HUDEP-2 (cell line): ENCODE data around the gene PPP1R12B.
"Not testable (repeated sequence)": the region's sequence is repeated elsewhere in the genome, so short reads cannot be mapped to it uniquely, and the experiment has no call there.

ENCODE experiments used
- DNase-seq, 76 experiments: peaks; one replicate each; lab custom pipeline; 2025; ENCODE audit not compliant: unreplicated experiment in 76 of 76; lab: John Stamatoyannopoulos, UW

Gene PPP1R12B

DNA sequence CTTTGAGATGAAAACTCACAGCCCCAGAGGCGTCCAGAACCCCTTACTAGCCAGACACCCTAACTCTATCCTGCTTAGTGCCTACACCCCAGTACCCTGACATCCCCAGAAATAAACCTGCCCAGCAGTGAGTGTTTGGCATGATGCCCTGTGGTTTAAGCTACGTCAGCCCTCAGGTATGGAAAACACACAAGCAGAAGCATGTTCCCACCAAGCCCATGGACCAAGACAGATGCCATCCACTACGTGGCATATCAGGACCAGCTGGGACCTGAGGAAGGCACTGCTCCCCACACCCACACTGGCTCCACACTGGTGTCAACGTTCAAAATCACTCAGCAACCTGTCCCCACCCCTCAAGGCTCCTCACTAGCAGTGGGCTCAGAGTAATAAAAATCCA lies 245.3 kb downstream of the PPP1R12B start:
- no peak for DNase-seq

DNA sequence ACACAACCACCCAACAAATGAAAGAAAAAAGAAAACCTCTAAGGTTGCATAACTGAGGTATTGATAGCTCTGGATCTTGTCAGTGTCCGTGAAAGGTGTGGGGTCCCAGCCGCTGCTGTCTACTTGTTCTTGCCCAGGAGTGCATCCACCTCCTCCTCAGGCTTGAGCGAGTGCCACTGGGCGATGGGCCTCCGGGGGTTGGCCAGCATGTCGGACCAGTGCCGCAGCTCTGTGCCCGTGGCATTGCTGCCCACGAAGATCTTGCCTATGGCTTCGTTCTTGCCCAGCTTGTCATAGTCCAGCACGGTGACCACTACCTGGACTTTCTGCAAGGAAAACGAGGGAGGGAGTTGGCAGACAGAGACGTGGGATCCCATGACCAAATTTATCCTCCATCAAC lies 248.1 kb downstream of the PPP1R12B start:
- DNase-seq = no peak

DNA sequence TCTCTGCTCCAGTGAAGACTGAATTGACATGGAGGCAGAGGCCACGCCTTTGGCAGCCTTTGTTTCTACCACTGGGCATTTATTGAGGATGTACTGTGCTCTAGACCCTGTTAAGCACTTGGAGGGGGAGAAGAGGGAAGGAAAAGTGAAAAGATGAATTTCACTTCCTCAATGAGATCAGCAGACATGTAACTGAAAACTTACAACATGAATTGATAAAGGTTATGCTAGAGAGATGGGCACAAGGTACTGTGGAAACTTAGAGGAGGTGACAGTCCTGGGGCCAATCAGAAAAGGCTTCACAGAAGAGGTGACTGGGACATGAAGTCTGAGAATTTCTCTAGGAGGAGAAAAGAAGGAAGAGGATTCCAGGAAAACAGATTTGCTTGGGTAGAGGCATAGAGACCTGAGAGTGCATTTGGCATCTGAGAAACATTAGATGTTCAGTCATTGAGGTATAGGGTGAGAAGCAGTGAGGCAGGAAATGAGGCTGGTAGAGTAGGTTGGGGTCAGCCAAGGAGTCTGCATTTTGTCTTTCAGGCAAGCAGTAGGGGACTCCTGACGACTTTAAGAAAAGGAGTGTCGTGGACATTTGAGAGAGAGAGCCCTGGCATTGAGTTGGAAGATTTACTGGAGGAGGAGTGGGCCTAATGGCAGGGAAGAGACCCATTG lies 248.7 kb downstream of the PPP1R12B start:
- no peak for DNase-seq

DNA sequence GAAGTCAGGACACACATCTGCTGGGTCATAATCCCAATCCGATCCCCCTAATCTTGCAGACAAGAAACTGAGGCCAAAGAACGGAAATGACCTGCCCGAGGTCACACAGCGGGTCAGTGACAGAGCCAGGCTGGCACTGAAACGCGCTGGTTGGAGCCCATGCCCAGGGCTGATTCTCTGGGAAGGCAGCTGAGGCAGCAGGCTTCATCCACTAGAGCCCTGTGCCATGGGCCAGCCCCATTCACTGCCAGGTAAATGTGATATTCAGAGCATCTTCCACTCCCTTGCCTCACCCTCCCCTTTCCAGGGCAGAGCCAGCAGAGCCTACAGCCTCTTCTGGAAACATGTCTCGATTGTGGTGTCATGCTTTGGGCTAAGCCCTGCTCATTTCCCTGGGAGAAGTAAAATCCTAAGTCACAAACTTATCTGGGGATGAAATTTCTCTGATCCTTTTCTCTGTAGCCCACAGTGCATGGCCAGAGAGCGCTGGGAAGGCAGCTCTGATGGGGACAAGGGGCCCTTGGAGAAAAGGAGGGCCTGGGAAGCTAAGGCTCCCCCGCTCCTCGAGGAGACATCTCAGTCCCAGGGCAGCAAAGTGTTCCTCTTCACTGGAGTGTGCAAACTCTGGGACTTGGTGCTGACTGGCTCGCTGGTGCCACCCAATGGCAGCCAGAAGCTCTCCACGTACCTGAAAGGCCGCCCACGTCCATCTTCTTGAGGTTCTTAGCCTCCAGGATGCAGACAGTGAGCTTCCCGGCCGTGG lies 251.4 kb downstream of the PPP1R12B start:
- DNase-seq = peak in 51 of 76 experiments; percentile 4 to 61 (median 25)

DNA sequence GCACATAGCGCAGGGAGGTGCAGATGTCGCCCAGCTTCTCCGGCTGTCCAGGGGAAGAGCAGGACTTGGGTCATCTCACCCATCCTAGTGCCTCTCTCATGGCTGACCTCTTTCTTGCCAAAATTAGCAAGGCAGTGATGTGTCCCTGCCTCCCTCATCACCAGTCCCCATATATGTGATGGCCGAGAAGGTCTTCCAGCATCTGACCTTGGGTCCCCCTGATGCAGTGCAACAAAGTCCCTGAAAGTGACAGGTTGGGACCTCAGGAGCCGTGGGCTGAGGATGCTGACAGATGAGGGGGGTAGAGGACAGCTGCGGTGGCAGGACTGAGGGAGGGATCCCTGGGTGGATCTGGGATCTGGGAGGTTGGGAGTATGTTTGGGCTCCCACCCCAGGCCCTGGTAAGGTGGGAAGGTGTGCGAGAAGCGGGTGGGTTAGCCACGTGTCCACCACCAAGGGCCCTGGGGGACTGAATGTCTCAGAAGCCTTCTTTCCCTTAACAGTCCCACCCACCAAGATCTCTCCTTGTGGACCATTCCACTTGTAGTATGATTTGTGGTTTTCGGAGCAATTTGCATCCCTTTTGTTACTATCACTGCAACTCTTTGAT lies 252.0 kb downstream of the PPP1R12B start:
- DNase-seq = no peak

DNA sequence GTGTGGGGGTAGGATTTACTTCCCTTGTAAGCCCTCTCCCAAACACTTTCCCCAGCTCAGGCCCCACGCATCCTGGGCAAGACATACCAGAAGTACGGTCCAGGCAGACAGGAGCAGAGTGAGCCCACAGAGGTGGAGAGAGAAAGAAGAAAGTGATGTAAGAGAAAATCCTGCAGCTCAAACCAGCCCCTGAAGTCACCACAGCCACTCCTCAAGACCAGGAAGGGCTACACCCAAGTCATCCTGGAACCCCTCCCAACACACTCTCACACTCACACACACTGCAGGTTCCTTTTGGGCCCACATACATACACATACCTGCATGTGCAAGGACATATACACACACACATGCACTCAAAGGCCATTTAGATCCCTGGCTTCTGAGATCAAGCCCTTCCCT lies 254.9 kb downstream of the PPP1R12B start:
- no peak for DNase-seq

DNA sequence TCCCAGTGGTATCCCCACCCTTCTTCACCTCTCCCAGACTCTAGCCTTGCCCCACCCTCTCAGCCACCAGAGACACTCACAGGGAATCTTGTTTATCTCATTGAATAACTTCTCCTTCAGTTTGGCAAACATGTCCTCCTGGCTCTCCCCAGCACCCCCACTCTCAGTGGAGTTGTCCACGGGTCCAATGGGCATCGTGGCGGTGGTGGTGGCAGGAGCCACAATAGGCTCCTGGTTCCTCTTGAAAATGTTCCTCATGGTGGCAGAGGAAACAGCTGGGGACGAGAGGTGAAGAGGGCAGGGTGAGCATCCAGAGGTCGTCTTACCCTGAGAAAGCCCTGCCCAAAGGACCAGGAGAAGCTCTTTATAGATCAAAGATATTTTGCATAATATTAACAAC lies 257.0 kb downstream of the PPP1R12B start:
- no peak for DNase-seq

DNA sequence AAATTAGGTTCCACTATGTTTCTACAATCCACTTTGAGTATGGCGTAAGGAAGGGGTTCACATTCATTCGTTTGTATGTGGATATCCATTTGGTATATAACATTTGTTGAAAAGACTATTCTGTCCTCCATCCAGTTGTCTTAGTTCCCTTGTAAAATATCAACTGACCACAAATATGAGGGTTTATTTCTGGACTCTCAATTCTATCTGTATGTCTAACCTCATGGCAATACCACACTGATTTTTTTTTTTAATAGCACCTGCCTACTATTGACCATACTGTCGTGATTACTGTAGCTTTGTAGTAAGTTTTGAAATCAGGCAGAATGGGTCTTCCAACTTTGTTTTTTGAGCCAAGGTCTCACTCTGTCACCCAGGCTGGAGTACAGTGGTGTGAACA lies 263.5 kb downstream of the PPP1R12B start:
- DNase-seq = not testable (repeated sequence)

DNA sequence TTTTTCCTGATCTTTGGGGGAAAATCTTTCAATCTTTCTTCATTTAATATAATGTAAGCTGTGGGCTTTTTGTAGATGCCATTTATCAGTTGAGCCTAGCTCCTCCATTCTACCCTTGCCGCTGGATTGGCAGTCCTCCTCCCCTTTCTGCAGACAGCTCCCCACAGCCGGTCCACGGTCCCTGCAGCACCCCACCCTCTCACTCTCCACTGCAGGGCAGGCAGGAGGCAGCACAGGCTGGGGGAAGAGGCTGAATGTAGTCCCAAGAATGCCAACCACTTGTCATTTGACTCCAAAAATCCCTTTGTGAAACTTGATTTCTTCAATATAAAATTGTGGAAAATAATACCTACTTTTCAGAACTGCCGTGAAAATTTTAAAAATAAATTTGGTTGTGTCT lies 265.1 kb downstream of the PPP1R12B start:
- no peak for DNase-seq

DNA sequence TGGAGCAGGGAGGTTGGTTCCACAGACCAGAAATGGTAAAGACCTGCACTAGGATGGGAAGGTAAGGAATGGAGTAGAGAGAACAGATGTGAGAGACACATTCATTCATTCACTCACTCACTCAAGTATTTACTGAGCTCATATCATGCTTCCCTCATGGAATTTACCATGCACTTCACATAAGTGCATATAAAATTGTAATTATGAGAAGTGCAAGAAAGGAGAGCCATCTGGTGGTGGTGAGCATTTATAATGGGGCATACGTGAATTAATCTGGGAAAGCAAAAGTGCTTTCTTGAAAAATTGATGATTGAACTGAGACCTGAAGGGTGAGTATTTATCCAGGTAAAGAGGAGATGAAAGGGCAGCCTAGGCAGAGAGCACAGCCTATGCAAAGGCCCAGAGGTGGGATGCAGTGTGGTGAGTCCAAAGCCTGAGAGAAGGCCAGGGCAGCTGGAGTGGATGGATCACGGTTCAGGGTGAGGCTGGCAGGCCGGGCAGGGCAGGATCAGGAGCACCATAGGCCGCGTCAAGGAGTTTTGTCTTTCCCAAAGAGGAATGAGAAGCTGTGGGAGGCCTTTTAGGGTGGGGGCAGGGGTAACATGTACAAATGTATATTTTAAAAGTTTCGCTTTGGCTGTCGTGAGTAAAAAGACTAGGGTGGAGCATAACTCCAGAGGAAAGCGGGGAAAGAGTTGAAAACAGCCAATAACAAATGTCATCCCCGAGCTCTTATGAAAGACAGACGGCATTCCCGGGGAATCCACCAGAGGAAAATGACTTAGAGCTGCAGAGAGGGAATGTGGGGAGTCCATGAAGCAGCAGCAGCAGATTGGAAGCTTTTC lies 266.1 kb downstream of the PPP1R12B start:
- DNase-seq = peak in 1 of 76 experiments; percentile 2

DNA sequence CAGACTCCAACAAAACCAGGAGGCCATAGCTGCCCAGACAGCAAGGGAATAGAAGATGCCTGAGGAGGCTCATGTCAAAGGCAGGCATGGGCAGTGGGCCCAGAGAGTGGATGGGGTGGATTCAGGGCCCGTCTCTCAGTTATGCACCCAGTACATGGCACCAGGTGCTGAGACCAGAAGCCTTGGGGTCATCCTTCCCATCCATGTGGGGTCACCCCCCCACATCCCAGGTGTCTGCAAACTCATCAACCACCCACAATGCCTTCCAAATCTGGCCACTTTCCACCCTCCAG lies 266.7 kb downstream of the PPP1R12B start:
- not testable (repeated sequence) for DNase-seq

DNA sequence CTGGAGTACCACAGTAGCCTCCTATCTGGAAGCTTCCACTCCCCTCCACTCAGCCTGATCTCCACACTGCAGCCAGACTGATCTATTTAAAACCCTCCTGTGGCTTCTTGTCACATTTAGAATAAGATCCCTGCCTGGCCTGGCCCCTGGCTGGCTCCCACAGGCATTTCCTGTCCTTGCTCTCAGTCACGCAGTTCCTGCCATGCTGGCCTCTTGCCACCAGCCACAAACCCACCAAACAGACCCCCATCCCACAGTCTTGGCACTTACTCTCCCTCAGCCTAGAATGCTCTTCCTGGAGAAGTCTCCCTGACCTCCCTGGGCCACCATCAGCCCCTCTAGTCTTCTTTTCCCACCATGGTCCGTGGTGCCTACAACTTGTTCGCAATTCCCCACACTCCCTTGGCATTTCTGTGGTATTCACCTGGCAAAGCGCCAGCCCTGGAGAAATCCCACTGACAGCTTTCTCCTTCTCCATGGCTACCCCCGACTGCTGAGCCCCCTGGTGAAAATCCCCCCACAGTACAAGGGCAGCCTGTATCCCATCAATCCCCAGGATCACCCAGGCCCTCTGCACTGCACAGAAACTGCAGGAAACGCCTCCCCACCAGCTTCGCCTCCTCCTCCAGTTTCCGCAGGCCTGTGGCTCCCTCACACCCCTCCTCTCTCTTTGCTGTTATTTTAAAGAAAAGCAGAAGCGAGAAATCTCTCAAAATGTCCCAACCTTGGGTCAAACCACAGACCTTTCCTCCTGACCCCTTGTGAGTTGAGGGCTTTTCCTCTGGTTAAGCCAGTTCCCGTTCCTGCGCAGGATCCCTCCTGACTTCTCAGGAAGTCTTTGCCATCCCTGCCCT lies 267.2 kb downstream of the PPP1R12B start:
- no peak for DNase-seq

DNA sequence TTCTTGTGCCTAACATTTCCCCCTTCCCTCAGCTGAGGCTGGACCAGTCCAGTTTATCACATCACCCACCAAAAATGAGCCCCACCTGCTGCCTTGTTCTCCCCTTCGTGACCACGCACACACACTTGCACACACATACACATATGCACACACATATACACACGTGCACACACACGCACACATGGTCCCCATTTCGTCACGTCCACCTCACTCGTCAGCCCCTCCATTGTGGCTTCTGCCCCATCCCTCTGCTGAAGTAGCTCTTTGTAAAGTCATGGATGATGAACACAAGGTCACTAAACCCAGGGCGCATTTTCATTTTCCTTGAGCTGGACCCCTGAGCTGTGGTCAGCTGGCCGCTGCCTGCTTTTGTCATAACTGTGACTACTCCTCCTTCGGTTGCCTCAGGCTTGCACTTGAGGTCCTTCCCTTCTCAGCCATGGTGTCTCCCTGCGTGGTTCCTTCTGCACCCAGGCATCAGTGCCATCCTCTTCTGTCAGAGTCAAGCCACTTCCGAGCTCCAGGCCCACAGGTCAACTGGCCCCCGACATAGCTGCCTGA lies 267.9 kb downstream of the PPP1R12B start:
- DNase-seq = no peak

DNA sequence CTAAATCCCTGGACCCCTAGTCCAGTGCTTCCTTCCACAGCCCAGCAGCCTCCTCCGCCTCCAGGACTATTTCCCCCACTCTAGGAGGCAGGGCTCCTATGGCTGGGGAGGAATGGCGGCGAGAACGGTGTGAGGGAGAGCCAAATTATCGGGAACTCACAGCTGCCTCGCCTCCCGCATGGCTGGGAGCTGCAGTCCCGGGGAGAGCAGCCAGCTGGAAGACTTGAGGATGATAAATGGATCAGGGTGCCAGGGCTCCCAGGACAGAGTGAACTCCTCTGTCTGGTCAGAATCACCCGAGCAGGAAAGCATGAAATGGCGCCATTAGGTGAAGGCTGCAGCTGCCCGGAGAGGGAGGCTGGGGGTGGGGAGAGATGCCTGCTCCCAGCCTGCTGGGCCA lies 270.5 kb downstream of the PPP1R12B start:
- DNase-seq = not testable (repeated sequence)

DNA sequence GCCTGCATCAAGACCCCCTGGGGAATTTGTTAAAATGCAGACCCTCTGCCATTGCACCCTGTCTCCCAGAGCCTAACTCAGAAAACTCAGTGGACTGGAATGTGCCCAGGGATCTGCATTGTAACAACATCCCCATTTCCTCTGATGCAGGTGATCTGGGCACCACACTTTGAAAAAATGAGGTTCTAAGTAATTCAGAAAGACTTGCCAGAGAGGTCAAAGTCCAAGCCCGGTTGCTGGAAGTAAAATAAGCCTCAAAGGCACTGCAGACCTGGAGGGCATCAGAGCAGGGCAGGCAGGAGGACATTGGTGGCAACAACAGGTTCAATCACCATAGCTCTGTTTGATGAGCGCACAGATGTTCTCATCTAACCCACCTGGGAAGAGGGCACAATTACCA lies 271.0 kb downstream of the PPP1R12B start:
- DNase-seq = no peak

DNA sequence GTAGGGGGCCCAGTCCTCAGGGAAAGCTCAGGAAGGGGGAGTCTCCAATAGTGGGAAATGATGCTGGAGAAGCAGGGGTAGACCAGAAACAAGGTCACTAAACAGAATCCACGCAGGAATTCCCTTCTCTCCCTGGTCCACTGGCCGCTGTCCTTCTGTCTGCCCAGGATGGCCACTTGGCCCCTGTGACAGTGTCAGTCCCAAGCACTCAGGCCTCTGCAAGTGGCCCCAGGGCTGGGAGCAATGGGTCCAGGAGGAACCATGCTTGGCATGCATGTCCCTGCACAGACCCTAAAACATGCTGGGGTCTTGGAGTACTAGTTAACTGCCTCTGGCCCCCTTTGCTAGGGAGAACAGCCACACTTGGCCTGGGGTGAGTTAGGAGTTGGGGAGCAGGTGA lies 271.5 kb downstream of the PPP1R12B start:
- DNase-seq = not testable (repeated sequence)

DNA sequence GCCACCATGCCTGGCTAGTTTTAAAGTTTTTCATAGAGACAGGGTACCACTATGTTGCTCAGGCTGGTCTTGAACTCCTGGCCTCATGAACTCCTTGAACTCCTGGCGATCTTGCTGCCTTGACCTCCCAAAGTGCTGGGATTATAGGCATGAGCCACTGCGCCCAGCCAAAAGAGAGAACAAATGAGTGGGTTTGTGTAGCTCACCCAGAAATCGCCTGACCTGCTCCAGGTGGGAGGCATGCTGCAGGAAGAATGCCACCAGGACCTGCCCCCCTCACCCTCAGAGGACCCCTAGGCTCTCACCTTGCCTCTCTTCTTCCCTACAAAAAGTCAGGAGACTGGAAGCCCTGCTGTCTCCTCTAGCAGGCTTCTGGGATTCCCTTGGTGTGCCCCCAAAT lies 272.9 kb downstream of the PPP1R12B start:
- DNase-seq = no peak

DNA sequence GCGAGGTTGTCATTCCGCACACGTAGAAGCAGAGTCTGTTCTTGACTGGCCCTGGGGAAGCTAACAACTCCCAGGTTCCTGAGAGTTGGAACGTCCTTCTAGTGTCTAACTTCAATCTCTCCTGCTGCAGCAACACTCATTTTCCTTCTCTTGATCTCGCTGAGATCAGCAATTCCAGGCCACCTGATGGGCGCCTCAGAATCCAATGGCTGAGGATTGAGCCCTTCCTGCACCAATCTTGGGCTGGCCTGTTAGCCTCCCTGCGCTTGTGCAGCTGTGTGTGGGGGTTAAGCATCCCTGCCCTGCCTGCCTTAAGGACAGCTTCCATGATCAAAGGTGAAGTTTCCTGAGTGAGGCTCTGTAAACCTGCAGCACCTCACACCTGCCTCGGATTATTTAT lies 273.9 kb downstream of the PPP1R12B start:
- no peak for DNase-seq

DNA sequence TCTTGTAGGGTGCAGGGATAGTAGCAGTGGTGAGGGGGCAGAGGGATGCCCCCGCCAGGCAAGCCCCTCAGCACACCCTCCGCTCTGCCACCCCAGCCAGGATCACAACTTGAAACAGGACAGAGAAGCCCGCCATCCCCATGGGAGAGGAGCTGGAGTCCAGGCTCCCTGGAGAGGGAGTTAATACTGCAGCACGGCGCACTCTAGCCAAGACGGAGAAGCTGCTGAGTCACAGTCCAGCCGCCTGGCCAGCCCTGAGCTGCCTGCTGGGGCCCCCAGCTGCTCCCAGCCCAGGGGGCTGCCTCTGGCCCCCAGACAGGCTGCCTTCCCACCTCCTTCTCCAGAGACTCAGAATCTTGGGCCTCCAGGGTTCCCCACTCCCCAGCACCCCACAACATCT lies 274.6 kb downstream of the PPP1R12B start:
- no peak for DNase-seq

DNA sequence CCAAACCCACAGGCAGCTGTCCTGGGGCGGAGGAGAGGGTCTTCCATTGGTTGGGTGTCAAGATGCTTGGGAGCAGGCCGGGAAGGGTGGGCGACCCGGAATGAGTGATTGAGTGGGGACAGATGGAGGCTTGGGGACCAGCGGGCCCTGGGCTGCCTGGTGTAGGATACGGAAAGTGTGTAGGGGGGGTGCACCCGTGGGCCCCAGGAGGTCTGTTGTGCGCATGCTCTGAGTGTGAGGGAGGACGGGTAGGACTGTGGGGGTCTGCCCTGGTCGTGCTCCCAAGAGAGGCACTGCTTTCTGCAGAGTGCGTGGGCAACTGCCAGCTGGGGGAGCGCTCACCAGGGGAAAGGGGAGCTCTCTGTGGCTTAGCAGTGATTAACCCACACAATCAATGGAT lies 275.0 kb downstream of the PPP1R12B start:
- not testable (repeated sequence) for DNase-seq
